Kidney capillary endothelial cell (primary cell): ENCODE results near the gene CFAP61.

ENCODE experiments used
- DNase-seq: peaks from one replicate; pipeline ENCODE4 v3.0.0-alpha.2; 2018; ENCODE audit warnings: low spot score

CFAP61 gene

DNA sequence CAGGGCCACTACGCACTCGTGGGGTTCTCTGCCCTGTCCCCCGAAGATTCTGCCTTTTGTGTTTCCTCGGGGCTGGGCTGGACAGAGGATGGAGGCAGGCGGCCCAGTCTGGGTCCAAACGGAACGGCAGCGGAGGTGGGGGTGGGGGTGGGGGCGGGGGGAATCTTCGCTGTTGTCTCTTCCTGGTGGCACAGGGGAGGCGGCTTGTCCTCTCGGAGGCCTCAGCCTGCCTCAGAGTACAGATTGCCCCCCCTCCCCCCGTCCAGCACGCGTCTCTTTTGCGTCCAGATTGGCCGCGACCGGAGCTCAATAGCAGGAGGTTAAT is 314.2 kb downstream of the CFAP61 start:
- DNase-seq, result no peak

- DNase-seq, result no peak
Observed at GRCh38 chr20:20366876-20367574, 314.7 kb downstream of the CFAP61 start.

DNA sequence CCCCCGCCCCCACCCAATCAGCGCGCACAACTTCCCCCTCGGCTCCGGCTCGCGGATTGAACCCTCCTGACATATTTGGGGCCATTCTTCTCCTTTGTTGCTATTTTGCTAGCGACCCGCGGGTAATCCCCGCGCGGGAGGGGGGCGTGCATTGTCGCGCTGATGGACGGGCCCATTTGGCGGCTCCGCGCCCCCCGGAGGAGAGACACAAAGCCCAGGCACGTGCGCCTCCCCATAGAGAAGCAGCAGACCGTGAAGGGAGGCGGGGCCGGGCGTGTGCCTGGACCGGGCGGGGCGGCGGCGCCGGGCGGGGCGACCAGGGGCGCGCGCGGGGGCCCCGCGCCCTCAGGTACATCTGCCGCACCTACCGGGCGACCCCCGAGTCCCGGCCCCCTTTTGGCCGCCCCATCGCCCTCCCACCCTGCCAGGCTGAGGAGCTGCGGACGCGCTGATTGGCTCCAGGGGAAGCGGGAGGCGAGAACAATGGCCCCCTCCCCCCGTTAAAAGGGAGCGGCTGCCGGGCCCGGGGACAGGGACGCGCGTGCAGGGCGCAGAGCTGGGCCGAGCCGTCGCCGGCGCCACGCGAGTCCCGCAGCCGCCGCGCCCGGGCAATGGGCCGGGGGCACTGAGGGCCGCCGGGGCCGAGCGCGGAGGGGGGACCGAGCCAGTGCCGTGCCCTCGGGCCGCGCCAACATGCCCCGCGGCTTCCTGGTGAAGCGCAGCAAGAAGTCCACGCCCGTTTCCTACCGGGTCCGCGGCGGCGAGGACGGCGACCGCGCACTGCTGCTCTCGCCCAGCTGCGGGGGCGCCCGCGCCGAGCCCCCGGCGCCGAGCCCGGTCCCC is 315.5 kb downstream of the CFAP61 start, which contains the start of gene INSM1:
Gene INSM1, plus strand, starts transcription at position 530 of the 843 bp plus-strand sequence. Its CDS starts 164 bp downstream, at position 694.
- DNase-seq, result no peak

DNA sequence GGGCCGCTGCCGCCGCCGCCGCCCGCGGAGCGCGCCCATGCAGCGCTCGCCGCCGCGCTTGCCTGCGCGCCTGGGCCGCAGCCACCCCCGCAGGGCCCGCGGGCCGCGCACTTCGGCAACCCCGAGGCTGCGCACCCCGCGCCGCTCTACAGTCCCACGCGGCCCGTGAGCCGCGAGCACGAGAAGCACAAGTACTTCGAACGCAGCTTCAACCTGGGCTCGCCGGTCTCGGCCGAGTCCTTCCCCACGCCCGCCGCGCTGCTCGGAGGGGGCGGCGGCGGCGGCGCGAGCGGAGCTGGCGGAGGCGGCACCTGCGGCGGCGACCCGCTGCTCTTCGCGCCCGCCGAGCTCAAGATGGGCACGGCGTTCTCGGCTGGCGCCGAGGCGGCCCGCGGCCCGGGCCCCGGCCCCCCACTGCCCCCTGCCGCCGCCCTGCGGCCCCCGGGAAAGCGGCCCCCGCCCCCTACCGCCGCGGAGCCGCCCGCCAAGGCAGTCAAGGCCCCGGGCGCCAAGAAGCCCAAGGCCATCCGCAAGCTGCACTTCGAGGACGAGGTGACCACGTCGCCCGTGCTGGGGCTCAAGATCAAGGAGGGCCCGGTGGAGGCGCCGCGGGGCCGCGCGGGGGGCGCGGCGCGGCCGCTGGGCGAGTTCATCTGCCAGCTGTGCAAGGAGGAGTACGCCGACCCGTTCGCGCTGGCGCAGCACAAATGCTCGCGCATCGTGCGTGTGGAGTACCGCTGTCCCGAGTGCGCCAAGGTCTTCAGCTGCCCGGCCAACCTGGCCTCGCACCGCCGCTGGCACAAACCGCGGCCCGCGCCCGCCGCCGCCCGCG is 316.3 kb downstream of the CFAP61 start:
- DNase-seq, result no peak

DNA sequence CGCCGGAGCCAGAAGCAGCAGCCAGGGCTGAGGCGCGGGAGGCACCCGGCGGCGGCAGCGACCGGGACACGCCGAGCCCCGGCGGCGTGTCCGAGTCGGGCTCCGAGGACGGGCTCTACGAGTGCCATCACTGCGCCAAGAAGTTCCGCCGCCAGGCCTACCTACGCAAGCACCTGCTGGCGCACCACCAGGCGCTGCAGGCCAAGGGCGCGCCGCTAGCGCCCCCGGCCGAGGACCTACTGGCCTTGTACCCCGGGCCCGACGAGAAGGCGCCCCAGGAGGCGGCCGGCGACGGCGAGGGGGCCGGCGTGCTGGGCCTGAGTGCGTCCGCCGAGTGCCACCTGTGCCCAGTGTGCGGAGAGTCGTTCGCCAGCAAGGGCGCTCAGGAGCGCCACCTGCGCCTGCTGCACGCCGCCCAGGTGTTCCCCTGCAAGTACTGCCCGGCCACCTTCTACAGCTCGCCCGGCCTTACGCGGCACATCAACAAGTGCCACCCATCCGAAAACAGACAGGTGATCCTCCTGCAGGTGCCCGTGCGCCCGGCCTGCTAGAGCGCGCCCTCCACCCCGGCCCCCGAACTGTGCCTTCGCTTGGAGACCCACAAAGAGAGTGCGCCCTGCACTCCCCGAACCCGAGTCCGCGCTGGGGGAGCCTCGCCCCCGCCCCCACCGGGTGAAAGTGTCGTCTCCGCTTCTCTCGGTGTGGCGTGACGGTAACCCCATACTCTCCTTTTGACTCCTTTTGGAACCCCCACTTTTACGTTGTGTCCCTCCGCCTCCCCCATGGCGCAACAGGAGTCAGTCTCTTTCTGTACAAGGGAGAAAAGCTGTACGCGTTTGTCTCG is 317.1 kb downstream of the CFAP61 start:
- no peak for DNase-seq

DNA sequence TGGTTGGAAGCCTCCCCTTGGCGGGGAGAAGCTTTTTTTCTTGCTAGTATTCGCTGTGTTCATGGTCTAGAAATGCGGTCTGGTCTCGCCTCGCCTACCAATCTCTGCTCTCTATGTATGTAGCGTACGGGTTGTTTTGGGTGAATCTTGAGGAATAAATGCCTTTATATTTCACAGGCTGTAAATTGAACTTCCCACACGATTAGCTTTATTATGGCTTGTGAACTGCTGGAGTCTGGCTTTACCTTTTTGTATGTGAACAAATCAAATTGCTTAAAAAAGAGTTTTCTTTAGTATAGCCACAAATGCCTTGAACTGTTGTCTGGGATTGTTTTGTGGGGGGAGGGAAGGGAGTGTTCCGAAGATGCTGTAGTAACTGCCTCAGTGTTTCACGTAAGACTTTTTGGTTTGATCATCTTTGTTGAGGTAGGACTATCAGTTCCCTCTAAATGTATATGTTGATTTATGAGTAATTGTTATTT is 317.8 kb downstream of the CFAP61 start:
- no peak for DNase-seq

DNA sequence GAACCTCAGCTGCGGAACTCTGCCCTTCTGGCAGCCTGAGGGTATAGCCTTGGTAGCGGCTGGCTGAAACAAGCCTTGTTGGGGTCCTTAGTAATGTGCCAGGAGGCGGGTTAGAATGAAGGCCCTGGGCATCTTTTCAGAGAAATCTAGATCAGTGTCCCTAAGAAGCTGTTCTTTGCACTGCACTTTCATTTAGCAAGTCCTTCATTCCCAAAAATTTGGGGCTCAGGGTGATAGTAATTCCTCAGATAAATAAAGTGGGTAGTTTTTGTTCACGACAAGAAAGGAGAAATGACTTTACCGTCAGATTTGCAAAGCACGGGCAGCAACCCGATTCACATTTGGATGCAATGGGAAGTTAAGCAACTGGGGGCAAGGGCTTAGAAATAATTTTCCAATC is 318.8 kb downstream of the CFAP61 start:
- DNase-seq, result no peak

- DNase-seq, result no peak
Observed at GRCh38 chr20:20371681-20372080, 319.3 kb downstream of the CFAP61 start.

- no peak for DNase-seq
Observed at GRCh38 chr20:20373091-20373571, 320.8 kb downstream of the CFAP61 start.

GRCh38 chr20:20375862-20376261 is 323.5 kb downstream of the CFAP61 start:
- no peak for DNase-seq

- DNase-seq, result no peak
Observed at GRCh38 chr20:20386192-20386591, 333.9 kb downstream of the CFAP61 start.

DNA sequence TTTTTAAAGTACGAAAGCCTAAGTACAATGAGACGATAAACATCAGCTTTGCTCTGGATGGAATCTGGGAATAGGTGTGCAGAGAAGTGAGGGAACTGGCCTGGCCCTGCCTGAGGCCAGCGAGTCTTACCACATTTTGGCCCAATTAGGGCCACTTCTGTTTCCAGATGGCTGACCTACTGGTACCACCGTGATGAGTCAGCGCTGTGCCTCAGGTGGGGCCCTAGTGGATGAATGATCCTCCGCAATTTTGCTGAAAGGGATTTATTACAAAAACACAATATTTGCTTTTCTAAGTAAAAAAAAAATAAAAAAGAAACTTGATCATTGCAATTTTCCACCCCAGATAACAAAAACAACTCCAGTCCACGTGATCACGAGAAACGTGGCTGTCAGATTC is 338.1 kb downstream of the CFAP61 start:
- no peak for DNase-seq

DNA sequence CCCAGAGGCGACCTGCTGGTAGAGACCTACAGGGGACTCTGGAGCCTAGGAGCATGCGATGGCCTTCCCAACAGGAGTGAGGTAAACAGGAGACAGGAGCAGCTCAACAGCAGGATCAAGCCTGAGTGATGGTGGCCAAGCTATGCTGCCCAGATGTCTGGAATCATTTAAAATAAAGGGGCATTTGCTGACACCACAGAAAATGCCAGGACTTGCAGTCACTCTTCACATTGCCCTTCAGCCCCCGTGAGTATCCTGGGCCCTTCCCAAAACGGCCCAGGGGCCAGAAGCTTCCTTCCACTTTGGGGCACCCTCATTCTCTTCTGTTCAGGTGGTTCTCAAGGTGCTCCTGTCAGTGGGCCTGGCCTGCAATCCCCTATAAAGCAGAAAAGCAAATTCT is 338.8 kb downstream of the CFAP61 start:
- no peak for DNase-seq

- no peak for DNase-seq
Observed at GRCh38 chr20:20391766-20392165, 339.4 kb downstream of the CFAP61 start.

DNA sequence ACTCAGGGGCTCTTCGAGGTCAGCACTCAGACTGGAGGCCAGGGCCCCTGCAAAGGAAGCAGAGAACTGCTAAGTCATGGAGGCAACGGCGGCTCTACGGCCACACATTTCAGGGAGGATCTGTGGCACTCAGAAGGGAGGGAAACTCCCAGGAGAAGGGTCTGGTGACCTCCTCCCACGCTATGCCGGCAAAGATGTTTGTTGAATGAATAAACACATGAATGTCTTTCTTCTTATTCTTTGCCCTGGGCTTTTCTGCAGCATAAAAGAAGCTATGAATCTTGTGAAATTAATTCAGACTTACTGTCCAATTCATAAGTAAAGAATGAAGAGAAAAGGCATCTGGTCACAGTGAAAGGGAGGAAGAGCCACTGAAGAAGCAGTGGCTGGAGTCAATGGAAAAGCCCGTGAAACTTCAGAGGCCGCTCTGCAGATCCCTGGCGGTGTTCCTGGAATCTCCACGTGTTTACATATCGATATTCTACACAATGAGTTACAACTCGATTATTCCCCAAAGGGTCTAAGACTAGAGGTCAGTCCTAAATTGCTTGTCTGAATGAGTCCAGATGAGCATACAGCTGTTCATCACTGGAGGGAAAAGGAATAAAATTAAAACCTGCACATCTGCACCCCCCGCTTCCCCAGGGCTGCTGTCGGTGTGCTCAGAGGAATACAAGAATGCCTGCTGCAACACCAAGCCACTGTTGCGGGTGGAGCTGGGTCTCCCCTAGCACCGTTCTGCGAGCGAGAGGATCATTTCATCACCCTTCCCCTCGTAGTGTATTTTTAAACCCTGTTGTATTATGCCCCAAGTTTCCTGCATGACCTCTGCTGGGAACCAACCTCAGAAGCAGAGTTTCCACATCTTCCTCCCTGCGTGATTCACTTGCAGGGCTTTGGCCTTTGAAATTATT is 341.1 kb downstream of the CFAP61 start:
- DNase-seq, result no peak

GRCh38 chr20:20395087-20395486 is 342.8 kb downstream of the CFAP61 start:
- no peak for DNase-seq

GRCh38 chr20:20395903-20396568 is 343.7 kb downstream of the CFAP61 start:
- no peak for DNase-seq

- no peak for DNase-seq
Observed at GRCh38 chr20:20396794-20397193, 344.5 kb downstream of the CFAP61 start.

- no peak for DNase-seq
Observed at GRCh38 chr20:20398123-20398522, 345.8 kb downstream of the CFAP61 start.
